Uterus (tissue), 2 donors: Measurements from ENCODE around the gene GLRX.
A peak's percentile ranks its signal among the peaks of the same experiment; 100 is the strongest.

Experiments used
- POLR2A ChIP-seq, 2 donors: fragments of 450-650 bp; IDR thresholded peaks; one replicate each; pipeline ENCODE4 v1.6.1; 2016; ENCODE audit warnings: antibody characterized with exemption in 2 of 2, mild to moderate bottlenecking in 1 of 2, moderate library complexity in 1 of 2
- TF ChIP-seq, protein P1 (sequence below), 4 experiments: fragments of 200-600 bp in 2 of 4; fragments of 450-650 bp in 2 of 4; sonication (generic) in 2 of 4; IDR thresholded peaks; one replicate each; pipeline ENCODE4 v1.5.1; 2016 to 2019; ENCODE audit warnings: antibody characterized with exemption in 4 of 4, mild to moderate bottlenecking in 2 of 4, moderate library complexity in 1 of 4

DNA sequence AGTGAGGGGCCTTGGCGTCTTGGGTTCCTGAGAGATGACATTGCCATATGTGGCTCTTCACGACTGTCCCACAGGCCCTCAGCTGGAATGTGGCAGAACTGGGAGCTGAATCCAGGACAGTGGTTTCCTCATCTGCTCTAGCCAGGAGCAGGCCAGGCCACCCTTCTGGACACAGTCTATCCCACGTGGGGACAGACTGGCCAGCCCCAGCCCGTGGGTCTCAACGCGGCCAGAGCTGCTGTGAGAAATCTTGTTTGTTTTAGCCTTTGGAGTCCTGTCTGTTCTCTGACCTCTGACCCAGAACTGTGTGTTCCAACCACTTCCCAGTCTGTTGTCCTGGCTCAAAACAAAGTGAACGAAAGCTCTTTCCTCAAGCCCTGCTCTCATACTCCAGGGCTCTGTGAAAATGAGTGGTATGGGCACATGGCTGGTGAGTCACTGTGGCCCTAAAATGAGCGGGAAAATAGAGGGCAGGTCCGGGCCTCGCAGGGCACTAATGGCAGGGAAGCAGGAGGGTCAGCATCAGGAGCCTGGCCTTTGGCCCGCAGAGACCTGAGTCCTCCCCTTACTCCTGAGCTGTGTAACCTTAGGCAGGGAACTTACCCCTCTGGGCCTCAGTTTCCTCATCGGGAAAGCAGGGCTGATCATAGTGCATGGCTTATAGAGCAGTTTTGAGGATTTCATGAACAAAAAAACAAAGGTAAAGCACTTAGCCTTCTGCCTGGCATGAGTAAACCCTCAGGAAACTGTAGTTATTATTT is 34.8 kb upstream of the GLRX start:
- TF ChIP-seq, protein P1, sequence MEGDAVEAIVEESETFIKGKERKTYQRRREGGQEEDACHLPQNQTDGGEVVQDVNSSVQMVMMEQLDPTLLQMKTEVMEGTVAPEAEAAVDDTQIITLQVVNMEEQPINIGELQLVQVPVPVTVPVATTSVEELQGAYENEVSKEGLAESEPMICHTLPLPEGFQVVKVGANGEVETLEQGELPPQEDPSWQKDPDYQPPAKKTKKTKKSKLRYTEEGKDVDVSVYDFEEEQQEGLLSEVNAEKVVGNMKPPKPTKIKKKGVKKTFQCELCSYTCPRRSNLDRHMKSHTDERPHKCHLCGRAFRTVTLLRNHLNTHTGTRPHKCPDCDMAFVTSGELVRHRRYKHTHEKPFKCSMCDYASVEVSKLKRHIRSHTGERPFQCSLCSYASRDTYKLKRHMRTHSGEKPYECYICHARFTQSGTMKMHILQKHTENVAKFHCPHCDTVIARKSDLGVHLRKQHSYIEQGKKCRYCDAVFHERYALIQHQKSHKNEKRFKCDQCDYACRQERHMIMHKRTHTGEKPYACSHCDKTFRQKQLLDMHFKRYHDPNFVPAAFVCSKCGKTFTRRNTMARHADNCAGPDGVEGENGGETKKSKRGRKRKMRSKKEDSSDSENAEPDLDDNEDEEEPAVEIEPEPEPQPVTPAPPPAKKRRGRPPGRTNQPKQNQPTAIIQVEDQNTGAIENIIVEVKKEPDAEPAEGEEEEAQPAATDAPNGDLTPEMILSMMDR (IDR thresholded peaks at IDR 0.05): peak in 1 of 4 experiments; percentile 6
- no peak for TF ChIP-seq POLR2A (IDR thresholded peaks at IDR 0.05)
